IMR-90 (cell line): ENCODE results near the gene COQ10A. TPM values are rescaled to one million over a fixed set of nuclear protein-coding genes. Genes with fewer than 3 reads are reported as not detected.
A peak's percentile ranks its signal among the peaks of the same experiment; 100 is the strongest.

Experiments used
- ATAC-seq: fragments of 200-7000 bp; cut with Tn5 transposase; 2 replicates; pipeline ENCODE4 v1.9.1; 2020; ENCODE audit warnings: low read depth, mild to moderate bottlenecking, moderate library complexity
- Bru-seq: library from RNA; stranded (reverse); fragments of 400-500 nt; gene quantifications from one replicate; lab custom pipeline; 2021; lab: Mats Ljungman, UMichigan
- BruChase-seq, 2 experiments: library from RNA; stranded (reverse); fragments of 400-500 nt; gene quantifications; one replicate each; lab custom pipeline; 2021; lab: Mats Ljungman, UMichigan
- BruUV-seq: library from RNA; stranded (reverse); fragments of 400-500 nt; replicated peaks from 2 replicates; lab custom pipeline; 2021; lab: Mats Ljungman, UMichigan
- CTCF ChIA-PET: fragments of 300-600 bp; formaldehyde crosslinking; extraction: SDS; loops from one replicate; lab custom pipeline; 2021; ENCODE audit warnings: antibody characterized with exemption; lab: Yijun Ruan, JAX
- POLR2A ChIA-PET: fragments of 300-600 bp; sonication (Branson Sonifier 250); formaldehyde crosslinking; loops from one replicate; lab custom pipeline; 2022; ENCODE audit warnings: antibody characterized with exemption; ENCODE audit not compliant: unreplicated experiment; lab: Charles Lee
- DNase-seq: peaks from one replicate; pipeline ENCODE4 v3.0.0; 2013
- H2AFZ ChIP-seq: replicated peaks from 2 replicates; pipeline ENCODE3; 2013; ENCODE audit warnings: low read length, mild to moderate bottlenecking; ENCODE audit not compliant: poor library complexity
- H2AK5ac ChIP-seq: 2 replicates; pipeline ENCODE4 v1.6.1; 2013; ENCODE audit warnings: low read depth, low read length, inconsistent platforms
- H2AK9ac ChIP-seq: replicated peaks from 2 replicates; pipeline ENCODE3; 2013; ENCODE audit warnings: mild to moderate bottlenecking, low read depth, low read length, moderate library complexity; ENCODE audit not compliant: poor library complexity
- H2BK120ac ChIP-seq: 2 replicates; pipeline ENCODE4 v1.6.1; 2013; ENCODE audit warnings: low read depth, low read length, inconsistent platforms
- H2BK15ac ChIP-seq: 3 replicates; pipeline ENCODE4 v1.6.1; 2013; ENCODE audit warnings: low read depth, low read length, inconsistent platforms
- H2BK20ac ChIP-seq: 2 replicates; pipeline ENCODE4 v1.6.1; 2013; ENCODE audit warnings: low read depth, mild to moderate bottlenecking, inconsistent platforms, low read length, moderate library complexity
- H2BK5ac ChIP-seq: 2 replicates; pipeline ENCODE4 v1.6.1; 2013; ENCODE audit warnings: mild to moderate bottlenecking, low read depth, low read length, inconsistent platforms; ENCODE audit not compliant: poor library complexity, severe bottlenecking
- H3K14ac ChIP-seq: replicated peaks from 2 replicates; pipeline ENCODE4 v1.6.1; 2013; ENCODE audit warnings: low read depth, low read length, inconsistent platforms
- H3K18ac ChIP-seq: 2 replicates; pipeline ENCODE4 v1.6.1; 2013; ENCODE audit warnings: low read depth, low read length, control low read depth
- H3K23ac ChIP-seq: 2 replicates; pipeline ENCODE4 v1.6.1; 2013; ENCODE audit warnings: low read depth, low read length, inconsistent platforms
- H3K27ac ChIP-seq: 2 replicates; pipeline ENCODE4 v1.5.1; 2013; ENCODE audit warnings: mild to moderate bottlenecking, control low read depth, low read length; ENCODE audit not compliant: insufficient read depth
- H3K27me3 ChIP-seq: 2 replicates; pipeline ENCODE4 v1.6.1; 2013; ENCODE audit warnings: low read length; ENCODE audit not compliant: control insufficient read depth, insufficient read depth
- H3K36me3 ChIP-seq: 2 replicates; pipeline ENCODE4 v1.6.1; 2013; ENCODE audit warnings: low read length, mixed read lengths; ENCODE audit not compliant: control insufficient read depth, insufficient read depth
- H3K4ac ChIP-seq: 2 replicates; pipeline ENCODE4 v1.6.1; 2013; ENCODE audit warnings: low read depth, low read length, inconsistent platforms
- H3K4me1 ChIP-seq: 2 replicates; pipeline ENCODE4 v1.6.1; 2013; ENCODE audit warnings: low read length, mixed read lengths; ENCODE audit not compliant: control insufficient read depth, insufficient read depth
- H3K4me2 ChIP-seq: 2 replicates; pipeline ENCODE4 v1.6.1; 2013; ENCODE audit warnings: low read depth, mild to moderate bottlenecking, control low read depth, low read length, moderate library complexity
- H3K4me3 ChIP-seq: 2 replicates; pipeline ENCODE4 v1.5.1; 2013; ENCODE audit warnings: low read depth, mild to moderate bottlenecking, control low read depth, low read length, moderate library complexity; ENCODE audit not compliant: insufficient read depth
- H3K56ac ChIP-seq: 2 replicates; pipeline ENCODE4 v1.6.1; 2013; ENCODE audit warnings: low read length, inconsistent platforms; ENCODE audit not compliant: insufficient read depth; ENCODE audit errors: extremely low read depth
- H3K79me1 ChIP-seq, 2 experiments: 2 replicates each; pipeline ENCODE4 v1.6.1; 2013; ENCODE audit warnings: low read length in 2 of 2, inconsistent platforms in 1 of 2, low read depth in 1 of 2
- H3K9ac ChIP-seq: 2 replicates; pipeline ENCODE4 v1.6.1; 2013; ENCODE audit warnings: low read depth, low read length, control low read depth
- H3K9me1 ChIP-seq: 2 replicates; pipeline ENCODE4 v1.6.1; 2013; ENCODE audit warnings: low read length, inconsistent platforms; ENCODE audit not compliant: insufficient read depth
- H3K9me3 ChIP-seq: 2 replicates; pipeline ENCODE4 v1.6.1; 2013; ENCODE audit warnings: low read length; ENCODE audit not compliant: control insufficient read depth, insufficient read depth
- H4K20me1 ChIP-seq: 2 replicates; pipeline ENCODE4 v1.6.1; 2013; ENCODE audit warnings: low read length, inconsistent platforms; ENCODE audit not compliant: insufficient read depth
- H4K5ac ChIP-seq: 2 replicates; pipeline ENCODE4 v1.6.1; 2013; ENCODE audit warnings: mild to moderate bottlenecking, low read depth, low read length, control low read depth
- H4K8ac ChIP-seq, 2 experiments: 2 replicates each; pipeline ENCODE4 v1.6.1; 2013; ENCODE audit warnings: low read depth in 2 of 2, low read length in 2 of 2, control low read depth in 1 of 2, inconsistent platforms in 1 of 2
- H4K91ac ChIP-seq: 2 replicates; pipeline ENCODE4 v1.6.1; 2013; ENCODE audit warnings: low read depth, low read length, inconsistent platforms; ENCODE audit not compliant: insufficient read depth
- BHLHE40 ChIP-seq: fragments of 150-350 bp; IDR thresholded peaks from 2 replicates; pipeline ENCODE4 v1.6.1; 2016; ENCODE audit warnings: mild to moderate bottlenecking, low read depth, low read length
- CEBPB ChIP-seq: IDR thresholded peaks from 2 replicates; pipeline ENCODE4 v1.6.1; 2012; ENCODE audit warnings: low read depth, low read length, improper control_type of control experiment
- FOS ChIP-seq: fragments of 150-350 bp; IDR thresholded peaks from 2 replicates; pipeline ENCODE4 v1.6.1; 2016; ENCODE audit warnings: low read depth, low read length
- MAFK ChIP-seq: IDR thresholded peaks from 2 replicates; pipeline ENCODE4 v1.6.1; 2012; ENCODE audit warnings: low read depth, low read length, improper control_type of control experiment
- MAZ ChIP-seq: IDR thresholded peaks from 2 replicates; pipeline ENCODE4 v1.6.1; 2012; ENCODE audit warnings: low read depth, mild to moderate bottlenecking, low read length, improper control_type of control experiment, moderate library complexity, borderline replicate concordance
- NFE2L2 ChIP-seq: fragments of 150-350 bp; IDR thresholded peaks from 2 replicates; pipeline ENCODE4 v1.6.1; 2016; ENCODE audit warnings: low read depth, mild to moderate bottlenecking, low read length
- POLR2A ChIP-seq: IDR thresholded peaks from 2 replicates; pipeline ENCODE4 v1.6.1; 2012; ENCODE audit warnings: mild to moderate bottlenecking, low read depth, low read length
- RAD21 ChIP-seq: IDR thresholded peaks from 2 replicates; pipeline ENCODE4 v1.6.1; 2012; ENCODE audit warnings: low read length, improper control_type of control experiment
- RFX5 ChIP-seq: IDR thresholded peaks from 2 replicates; pipeline ENCODE4 v1.8.0; 2012; ENCODE audit warnings: low read depth, mild to moderate bottlenecking, low read length, moderate library complexity
- SMC3 ChIP-seq: fragments of 150-350 bp; IDR thresholded peaks from 2 replicates; pipeline ENCODE4 v1.6.1; 2016; ENCODE audit warnings: low read depth, mild to moderate bottlenecking, antibody characterized with exemption, low read length, moderate library complexity
- WGBS, 2 experiments: methylation state at CpG; one replicate each; pipeline versions ENCODE4 v1.1.5 to v1.1.7; 2013; ENCODE audit warnings: missing lambda C conversion rate in 2 of 2; ENCODE audit not compliant: insufficient read length in 1 of 2; ENCODE audit errors: extremely low coverage in 2 of 2; 5-methylcytosine and 5-hydroxymethylcytosine counted together
- dilution Hi-C: fragments of 300-500 bp; cut with HindIII; formaldehyde crosslinking; loops from one replicate; pipeline ENCODE4 v1.14.3; 2018; ENCODE audit warnings: low sequenced_read_pairs; ENCODE audit not compliant: unreplicated experiment
- in situ Hi-C: fragments of 300-500 bp; cut with MboI; formaldehyde crosslinking; loops from 3 replicates; pipeline ENCODE4 v1.14.3; 2019; ENCODE audit warnings: low sequenced_read_pairs, inconsistent platforms, mixed read lengths
- intact Hi-C: fragments of 100-400 bp; cut with micrococcal nuclease; formaldehyde crosslinking; loops from 2 replicates; pipeline ENCODE4 v1.10.0; 2022
- long read RNA-seq: library from polyadenylated mRNA; unstranded; transcript quantifications from one replicate; pipeline ENCODE4 v2.0.0, GENCODE V29; 2021; ENCODE audit not compliant: unreplicated experiment
- polyA plus RNA-seq, 3 experiments: library from polyadenylated mRNA; depleted of rRNA; stranded (reverse); fragments of >200 nt; gene quantifications; 2 replicates each; pipeline ENCODE4 v1.2.3, GENCODE V29; 2012; ENCODE audit warnings: low replicate concordance in 1 of 3
- total RNA-seq: library from RNA; depleted of rRNA; stranded (reverse); fragments of >200 nt; gene quantifications from 2 replicates; pipeline ENCODE4 v1.2.3, GENCODE V29; 2012; rRNA removed
- TF ChIP-seq, protein P1 (sequence below): fragments of 150-350 bp; IDR thresholded peaks from 2 replicates; pipeline ENCODE4 v1.6.1; 2016; ENCODE audit warnings: low read depth, mild to moderate bottlenecking, low read length, moderate library complexity, borderline replicate concordance
- TF ChIP-seq, protein P2 (sequence below): conservative IDR thresholded peaks from 2 replicates; pipeline ENCODE4 v1.5.1; 2012; ENCODE audit warnings: mild to moderate bottlenecking, low read depth, low read length, improper control_type of control experiment

The COQ10A gene
- total RNA-seq (4.7 TPM in 2 replicates), polyA plus RNA-seq (2012; rRNA removed) (10.2 and 10.8 TPM in 2 replicates), Bru-seq, nascent RNA (percentile 51 among the genes with signal in this experiment), BruChase-seq, experiment 1, labeled RNA remaining after a 6-hour chase (percentile 61 among the genes with signal in this experiment), BruChase-seq, experiment 2, labeled RNA remaining after a 2-hour chase (percentile 58 among the genes with signal in this experiment)
- 4.8 and 6.9 TPM in 2 replicates for polyA plus RNA-seq (2012; cell fraction: cytosol; rRNA removed)
- polyA plus RNA-seq (2012; cell fraction: nucleus; rRNA removed; ENCODE audit: low replicate concordance): 45.7 and 51.7 TPM in 2 replicates
- long read RNA-seq, partial matches to known transcripts: 1 of 7 reads
- long read RNA-seq, other reads (novel, unspliced or antisense): 1 of 7 reads

DNA sequence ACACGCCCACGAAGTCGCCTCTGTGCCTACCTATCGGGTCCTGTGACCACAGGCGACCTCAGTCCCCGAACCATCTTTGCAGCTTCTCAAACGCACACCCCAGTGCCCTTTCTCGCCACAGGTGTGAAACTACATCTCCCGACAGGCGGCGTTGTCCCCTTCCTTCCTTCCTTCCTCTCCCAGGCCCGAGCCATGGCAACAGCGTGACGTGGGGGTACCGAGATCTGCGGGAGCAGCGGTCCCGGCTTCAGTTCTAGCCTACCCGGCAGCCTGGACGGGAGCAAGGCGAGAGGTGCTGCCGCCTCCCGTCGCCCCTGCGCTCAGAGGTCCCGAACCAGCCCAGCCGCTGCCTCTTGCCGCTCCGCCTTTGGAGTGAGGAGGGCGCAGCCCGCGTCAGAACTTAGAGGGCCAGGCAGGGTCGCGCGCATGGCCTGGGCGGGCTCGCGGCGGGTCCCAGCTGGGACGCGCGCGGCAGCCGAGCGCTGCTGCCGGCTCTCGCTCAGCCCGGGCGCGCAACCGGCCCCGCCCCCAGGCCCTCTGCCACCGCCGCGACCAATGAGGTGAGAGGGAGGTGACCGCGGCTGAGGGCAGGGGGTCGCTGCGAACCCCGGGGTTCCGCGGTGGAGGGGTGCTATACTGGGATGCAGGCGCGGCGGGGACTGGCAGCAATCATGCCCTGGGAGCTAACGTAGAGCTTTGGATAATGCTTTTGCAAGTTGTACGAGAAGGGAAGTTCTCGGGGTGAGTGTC is at the start of gene COQ10A:
COQ10A (plus strand) TSS at position 250 of the 750 bp plus-strand sequence; CDS start at position 427, 177 bp downstream.
- Histone ChIP-seq H3K23ac (peak within 1 kb of the TSS; percentile 86; the same call in 1 of the 2 replicates), H3K4me1 (peaks cover 10% of the 10 kb centered on the region), H3K9ac (peak within 1 kb of the TSS; percentile 73), H4K8ac (peak within 1 kb of the TSS; percentile 33 to 83), H2AK9ac (peak within 1 kb of the TSS; percentile 96), H3K9me1 (peaks cover 9% of the 10 kb centered on the region; the same call in 1 of the 2 replicates), H4K91ac (peak within 1 kb of the TSS; percentile 92), H2AK5ac (peak within 1 kb of the TSS; percentile 62), H3K9me3 (no peaks in the 10 kb centered on the region), H2BK20ac (no peak within 1 kb of the TSS; the same call in 1 of the 2 replicates), H3K27ac (peak within 1 kb of the TSS; percentile 78), H3K4ac (peak within 1 kb of the TSS; percentile 77), H2BK15ac (peak within 1 kb of the TSS; percentile 93; the same call in 2 of the 3 replicates), H4K20me1 (no peaks in the 10 kb centered on the region), H2BK5ac (peak within 1 kb of the TSS; percentile 78), H3K56ac (peak within 1 kb of the TSS; percentile 71; the same call in 1 of the 2 replicates), H3K4me2 (peak within 1 kb of the TSS; percentile 83), H3K18ac (no peak within 1 kb of the TSS; the same call in 1 of the 2 replicates), H3K4me3 (peak within 1 kb of the TSS; percentile 61), H4K5ac (peak within 1 kb of the TSS; percentile 29), H3K27me3 (no peaks in the 10 kb centered on the region), H2BK120ac (peak within 1 kb of the TSS; percentile 73), H3K36me3 (peaks cover 11% of the 10 kb centered on the region), H2AFZ (peak within 1 kb of the TSS; percentile 100), H3K14ac (peak within 1 kb of the TSS; percentile 82), H3K79me1 (peaks cover 0 to 21% of the 10 kb centered on the region in 2 experiments; a peak in 2 of 4 replicates)
- intact Hi-C loops: loop anchor here (2.0 kb wide), 1 partner anchor 198 kb away; no protein-coding TSS in a partner anchor
- WGBS, 2 experiments: 1% methylated on average over 14 of the region's 68 CpGs; no CpG with 5 or more reads in 1 of the 2 experiments
- no TSS peak for BruUV-seq
- ATAC-seq: peak; percentile 96
- in situ Hi-C loops: no loop called here
- ChIA-PET POLR2A (no interaction called here), CTCF (interaction anchor here (0.6 to 1.4 kb wide), 2 partner anchors 33 to 45 kb away, joined by 3 to 4 read pairs; partner anchors contain the start of gene RNF41)
- dilution Hi-C loops: no loop called here
- DNase-seq: peak; percentile 82
- TF ChIP-seq SMC3 (0 out of 2 replicates have a peak, but pooled peaks have one; percentile 14), RAD21 (no peak; the same call in 1 of the 2 replicates), FOS (no peak), MAFK (no peak), RFX5 (peak; percentile 70), CEBPB (no peak), NFE2L2 (no peak), POLR2A (peak; percentile 87), MAZ (no peak), BHLHE40 (no peak)
- TF ChIP-seq, protein P1, sequence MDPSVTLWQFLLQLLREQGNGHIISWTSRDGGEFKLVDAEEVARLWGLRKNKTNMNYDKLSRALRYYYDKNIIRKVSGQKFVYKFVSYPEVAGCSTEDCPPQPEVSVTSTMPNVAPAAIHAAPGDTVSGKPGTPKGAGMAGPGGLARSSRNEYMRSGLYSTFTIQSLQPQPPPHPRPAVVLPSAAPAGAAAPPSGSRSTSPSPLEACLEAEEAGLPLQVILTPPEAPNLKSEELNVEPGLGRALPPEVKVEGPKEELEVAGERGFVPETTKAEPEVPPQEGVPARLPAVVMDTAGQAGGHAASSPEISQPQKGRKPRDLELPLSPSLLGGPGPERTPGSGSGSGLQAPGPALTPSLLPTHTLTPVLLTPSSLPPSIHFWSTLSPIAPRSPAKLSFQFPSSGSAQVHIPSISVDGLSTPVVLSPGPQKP: no peak
- TF ChIP-seq, protein P2, sequence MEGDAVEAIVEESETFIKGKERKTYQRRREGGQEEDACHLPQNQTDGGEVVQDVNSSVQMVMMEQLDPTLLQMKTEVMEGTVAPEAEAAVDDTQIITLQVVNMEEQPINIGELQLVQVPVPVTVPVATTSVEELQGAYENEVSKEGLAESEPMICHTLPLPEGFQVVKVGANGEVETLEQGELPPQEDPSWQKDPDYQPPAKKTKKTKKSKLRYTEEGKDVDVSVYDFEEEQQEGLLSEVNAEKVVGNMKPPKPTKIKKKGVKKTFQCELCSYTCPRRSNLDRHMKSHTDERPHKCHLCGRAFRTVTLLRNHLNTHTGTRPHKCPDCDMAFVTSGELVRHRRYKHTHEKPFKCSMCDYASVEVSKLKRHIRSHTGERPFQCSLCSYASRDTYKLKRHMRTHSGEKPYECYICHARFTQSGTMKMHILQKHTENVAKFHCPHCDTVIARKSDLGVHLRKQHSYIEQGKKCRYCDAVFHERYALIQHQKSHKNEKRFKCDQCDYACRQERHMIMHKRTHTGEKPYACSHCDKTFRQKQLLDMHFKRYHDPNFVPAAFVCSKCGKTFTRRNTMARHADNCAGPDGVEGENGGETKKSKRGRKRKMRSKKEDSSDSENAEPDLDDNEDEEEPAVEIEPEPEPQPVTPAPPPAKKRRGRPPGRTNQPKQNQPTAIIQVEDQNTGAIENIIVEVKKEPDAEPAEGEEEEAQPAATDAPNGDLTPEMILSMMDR: peak; percentile 59
